Loucy (cell line): Measurements from ENCODE around the gene GPX6.
"Not testable (repeated sequence)": the region's sequence is repeated elsewhere in the genome, so short reads cannot be mapped to it uniquely, and the experiment has no call there.

Experiments
- H2AFZ ChIP-seq: fragments of 200-600 bp; sonication (generic); 2 replicates; pipeline ENCODE4 v1.6.0; 2016; ENCODE audit warnings: antibody characterized with exemption, mild to moderate bottlenecking, low read length, moderate library complexity
- H3F3A ChIP-seq: fragments of 200-600 bp; 2 replicates; pipeline ENCODE4 v1.6.0; 2016; ENCODE audit warnings: antibody characterized with exemption, low read depth, mild to moderate bottlenecking
- H3K27me3 ChIP-seq: fragments of 200-600 bp; sonication (generic); 2 replicates; pipeline ENCODE4 v1.6.1; 2014; ENCODE audit warnings: low read length, mild to moderate bottlenecking; ENCODE audit not compliant: insufficient read depth, poor library complexity, severe bottlenecking
- H3K36me3 ChIP-seq: fragments of 200-600 bp; sonication (generic); 2 replicates; pipeline ENCODE4 v1.6.1; 2016; ENCODE audit warnings: low read length; ENCODE audit not compliant: insufficient read depth
- H3K4me1 ChIP-seq: fragments of 200-600 bp; sonication (generic); 2 replicates; pipeline ENCODE4 v1.5.1; 2014; ENCODE audit warnings: low read length, mild to moderate bottlenecking; ENCODE audit not compliant: insufficient read depth, poor library complexity, severe bottlenecking
- H3K4me2 ChIP-seq: fragments of 200-600 bp; sonication (generic); 2 replicates; pipeline ENCODE4 v1.6.0; 2014; ENCODE audit warnings: antibody characterized with exemption, low read length, low read depth, mild to moderate bottlenecking; ENCODE audit not compliant: poor library complexity, severe bottlenecking
- H3K4me3 ChIP-seq: fragments of 200-600 bp; sonication (generic); 2 replicates; pipeline ENCODE4 v1.5.1; 2014; ENCODE audit warnings: low read length, mild to moderate bottlenecking, mixed read lengths; ENCODE audit not compliant: poor library complexity, severe bottlenecking
- H3K79me2 ChIP-seq: fragments of 200-600 bp; sonication (generic); 2 replicates; pipeline ENCODE4 v1.6.1; 2014; ENCODE audit warnings: low read length; ENCODE audit not compliant: insufficient read depth
- H3K9ac ChIP-seq: fragments of 200-600 bp; sonication (generic); 2 replicates; pipeline ENCODE4 v1.6.0; 2014; ENCODE audit warnings: mild to moderate bottlenecking, low read depth, low read length, moderate library complexity; ENCODE audit not compliant: poor library complexity, severe bottlenecking
- H3K9me2 ChIP-seq: fragments of 200-600 bp; sonication (generic); replicated peaks from 2 replicates; pipeline ENCODE4 v1.6.1; 2016; ENCODE audit warnings: low read depth, low read length, mixed read lengths
- H3K9me3 ChIP-seq: fragments of 200-600 bp; sonication (generic); 2 replicates; pipeline ENCODE4 v1.6.1; 2014; ENCODE audit warnings: mild to moderate bottlenecking, antibody characterized with exemption, low read length, low read depth; ENCODE audit not compliant: insufficient read depth
- H4K20me1 ChIP-seq: fragments of 200-600 bp; sonication (generic); 2 replicates; pipeline ENCODE4 v1.6.0; 2014; ENCODE audit warnings: antibody characterized with exemption, low read length, mild to moderate bottlenecking; ENCODE audit not compliant: insufficient read depth, poor library complexity, severe bottlenecking
- EZH2phosphoT487 ChIP-seq: fragments of 200-600 bp; IDR thresholded peaks from 2 replicates; pipeline ENCODE4 v1.6.1; 2018; ENCODE audit warnings: antibody characterized with exemption, mild to moderate bottlenecking, moderate library complexity, borderline replicate concordance
- TF ChIP-seq, protein P1 (sequence below): fragments of 200-600 bp; sonication (generic); conservative IDR thresholded peaks from 2 replicates; pipeline ENCODE4 v1.5.1; 2014; ENCODE audit warnings: mild to moderate bottlenecking, antibody characterized with exemption, low read length

The GPX6 gene

DNA sequence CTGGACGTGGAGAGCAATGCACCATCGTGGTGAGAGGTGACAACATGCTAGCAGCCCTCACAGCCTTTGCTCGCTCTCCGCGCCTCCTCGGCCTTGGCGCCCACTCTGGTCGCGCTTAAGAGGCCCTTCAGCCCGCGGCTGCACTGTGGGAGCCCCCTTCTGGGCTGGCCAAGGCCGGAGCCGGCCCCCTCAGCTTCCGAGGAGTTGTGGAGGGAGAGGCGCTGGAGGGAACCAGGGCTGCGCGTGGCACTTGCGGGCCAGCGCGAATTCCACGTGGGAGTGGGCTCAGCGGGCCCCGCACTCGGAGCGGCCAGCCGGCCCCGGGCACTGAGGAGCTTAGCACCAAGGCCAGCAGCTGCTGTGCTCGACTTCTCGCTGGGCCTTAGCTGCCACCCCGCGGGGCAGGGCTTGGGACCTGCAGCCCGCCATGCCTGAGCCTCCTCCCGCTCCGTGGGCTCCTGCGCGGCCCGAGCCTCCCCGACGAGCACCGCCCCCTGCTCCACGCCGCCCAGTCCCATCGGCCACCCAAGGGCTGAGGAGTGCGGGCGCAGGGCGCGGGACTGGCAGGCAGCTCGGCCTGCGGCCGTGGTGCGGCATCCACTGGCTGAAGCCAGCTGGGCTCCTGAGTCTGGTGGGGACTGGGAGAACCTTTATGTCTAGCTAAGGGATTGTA, 3.8 kb downstream of the GPX6 start:
- Histone ChIP-seq H3K4me2 (no peak overlapping the region), H3K36me3 (no peaks in the 10 kb centered on the region), H2AFZ (no peak overlapping the region), H3K4me3 (no peak overlapping the region), H3K9me3 (no peaks in the 10 kb centered on the region), H3K9me2 (no peaks in the 10 kb centered on the region), H3F3A (no peaks in the 10 kb centered on the region), H3K27me3 (no peaks in the 10 kb centered on the region), H3K79me2 (no peaks in the 10 kb centered on the region), H4K20me1 (no peaks in the 10 kb centered on the region), H3K9ac (no peak overlapping the region), H3K4me1 (no peaks in the 10 kb centered on the region)
- no peak for TF ChIP-seq EZH2phosphoT487
- TF ChIP-seq, protein P1, sequence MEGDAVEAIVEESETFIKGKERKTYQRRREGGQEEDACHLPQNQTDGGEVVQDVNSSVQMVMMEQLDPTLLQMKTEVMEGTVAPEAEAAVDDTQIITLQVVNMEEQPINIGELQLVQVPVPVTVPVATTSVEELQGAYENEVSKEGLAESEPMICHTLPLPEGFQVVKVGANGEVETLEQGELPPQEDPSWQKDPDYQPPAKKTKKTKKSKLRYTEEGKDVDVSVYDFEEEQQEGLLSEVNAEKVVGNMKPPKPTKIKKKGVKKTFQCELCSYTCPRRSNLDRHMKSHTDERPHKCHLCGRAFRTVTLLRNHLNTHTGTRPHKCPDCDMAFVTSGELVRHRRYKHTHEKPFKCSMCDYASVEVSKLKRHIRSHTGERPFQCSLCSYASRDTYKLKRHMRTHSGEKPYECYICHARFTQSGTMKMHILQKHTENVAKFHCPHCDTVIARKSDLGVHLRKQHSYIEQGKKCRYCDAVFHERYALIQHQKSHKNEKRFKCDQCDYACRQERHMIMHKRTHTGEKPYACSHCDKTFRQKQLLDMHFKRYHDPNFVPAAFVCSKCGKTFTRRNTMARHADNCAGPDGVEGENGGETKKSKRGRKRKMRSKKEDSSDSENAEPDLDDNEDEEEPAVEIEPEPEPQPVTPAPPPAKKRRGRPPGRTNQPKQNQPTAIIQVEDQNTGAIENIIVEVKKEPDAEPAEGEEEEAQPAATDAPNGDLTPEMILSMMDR, result no peak

DNA sequence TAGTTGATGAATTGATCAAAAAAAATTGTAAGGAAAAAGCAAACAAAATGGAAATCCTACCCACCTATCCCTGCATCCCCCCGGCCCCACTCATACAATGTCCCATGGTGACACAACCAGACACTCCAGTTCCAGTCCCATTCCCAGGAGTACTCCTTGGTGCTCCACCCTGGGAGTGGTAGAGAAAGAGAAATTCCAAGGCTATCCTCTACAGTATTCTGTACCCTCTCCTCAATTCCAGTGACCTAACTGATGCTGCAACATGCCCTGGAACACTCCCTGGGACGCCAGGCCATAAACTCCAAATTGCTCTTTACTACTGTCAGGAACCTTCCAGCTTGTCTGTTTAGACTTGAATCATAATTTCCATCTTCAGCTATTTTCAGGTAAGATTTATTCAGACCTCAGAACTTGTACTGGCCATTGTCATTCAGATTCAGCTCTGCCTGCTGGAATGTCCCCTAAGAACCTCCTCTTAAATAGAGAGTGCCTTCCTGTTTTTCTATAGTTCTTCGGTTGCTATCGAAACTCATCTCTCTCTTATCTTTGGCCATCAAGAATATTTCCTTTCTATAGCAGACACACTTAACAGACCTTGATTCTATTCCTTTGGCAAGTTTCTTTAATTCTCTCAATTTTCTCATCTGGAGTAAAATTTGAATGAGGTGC, 8.7 kb downstream of the GPX6 start:
- H3K9me3 ChIP-seq, result no peaks in the 10 kb centered on the region
- H3K4me3 ChIP-seq, result no peak overlapping the region
- H3F3A ChIP-seq, result no peaks in the 10 kb centered on the region
- H3K4me1 ChIP-seq, result no peaks in the 10 kb centered on the region
- H2AFZ ChIP-seq, result no peak overlapping the region
- H3K9me2 ChIP-seq, result no peaks in the 10 kb centered on the region
- no peaks in the 10 kb centered on the region for H3K27me3 ChIP-seq
- H3K36me3 ChIP-seq, result no peaks in the 10 kb centered on the region
- no peak overlapping the region for H3K4me2 ChIP-seq
- no peaks in the 10 kb centered on the region for H4K20me1 ChIP-seq
- H3K79me2 ChIP-seq, result no peaks in the 10 kb centered on the region
- no peak for TF ChIP-seq EZH2phosphoT487
- TF ChIP-seq, protein P1, result no peak
- H3K9ac ChIP-seq, result no peak overlapping the region

DNA sequence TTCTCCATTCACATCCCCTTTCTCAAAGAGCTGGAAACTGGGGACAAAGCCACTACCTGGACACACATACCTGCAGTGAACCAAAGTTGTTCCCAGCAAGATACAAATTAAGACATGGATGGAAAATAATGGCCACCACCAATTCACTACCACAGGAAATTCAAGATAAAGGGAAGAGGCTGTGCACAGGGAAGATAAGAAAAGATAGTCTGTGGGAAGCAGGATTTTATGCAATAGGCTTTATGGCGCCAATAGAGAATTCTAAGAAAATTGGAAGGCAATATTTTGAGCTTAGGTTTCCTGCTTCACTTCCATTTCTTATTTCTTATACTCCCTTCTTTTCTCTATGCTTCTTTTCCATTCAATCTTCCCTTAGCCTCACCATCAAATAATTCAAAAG, 9.9 kb downstream of the GPX6 start:
- no peaks in the 10 kb centered on the region for H3K27me3 ChIP-seq
- no peaks in the 10 kb centered on the region for H3K9me2 ChIP-seq
- no peaks in the 10 kb centered on the region for H3K79me2 ChIP-seq
- no peak overlapping the region for H3K4me2 ChIP-seq
- no peak overlapping the region for H3K4me3 ChIP-seq
- H4K20me1 ChIP-seq, result no peaks in the 10 kb centered on the region
- H3K36me3 ChIP-seq, result no peaks in the 10 kb centered on the region
- H2AFZ ChIP-seq, result no peak overlapping the region
- no peaks in the 10 kb centered on the region for H3F3A ChIP-seq
- H3K4me1 ChIP-seq, result no peaks in the 10 kb centered on the region
- H3K9me3 ChIP-seq, result no peaks in the 10 kb centered on the region
- no peak overlapping the region for H3K9ac ChIP-seq
- TF ChIP-seq EZH2phosphoT487, result no peak
- TF ChIP-seq, protein P1, result no peak

DNA sequence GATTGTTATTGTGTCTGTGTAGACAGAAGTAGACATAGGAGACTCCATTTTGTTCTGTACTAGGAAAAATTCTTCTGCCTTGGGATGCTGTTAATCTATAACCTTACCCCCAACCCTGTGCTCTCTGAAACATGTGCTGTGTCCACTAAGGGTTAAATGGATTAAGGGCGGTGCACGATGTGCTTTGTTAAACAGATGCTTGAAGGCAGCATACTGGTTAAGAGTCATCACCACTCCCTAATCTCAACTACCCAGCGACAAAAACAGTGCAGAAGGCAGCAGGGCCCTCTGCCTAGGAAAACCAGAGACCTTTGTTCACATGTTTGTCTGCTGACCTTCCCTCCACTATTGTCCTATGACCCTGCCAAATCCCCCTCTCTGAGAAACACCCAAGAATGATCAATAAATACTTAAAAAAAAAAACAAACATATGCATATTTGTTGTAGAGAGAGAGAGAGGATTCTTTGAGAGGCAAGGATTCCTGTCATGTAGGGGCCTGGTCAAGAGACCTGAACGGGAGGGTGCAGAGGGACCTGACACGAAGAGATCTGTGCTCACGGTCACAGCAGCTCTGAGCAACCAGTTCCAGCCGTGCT, 12.8 kb downstream of the GPX6 start:
- H3K9ac ChIP-seq, H3K9me2 ChIP-seq, H3K27me3 ChIP-seq, H3K9me3 ChIP-seq, H3K79me2 ChIP-seq, H3K4me2 ChIP-seq, H2AFZ ChIP-seq, H3F3A ChIP-seq, H3K36me3 ChIP-seq, H3K4me3 ChIP-seq, H3K4me1 ChIP-seq, H4K20me1 ChIP-seq: not testable (repeated sequence)

DNA sequence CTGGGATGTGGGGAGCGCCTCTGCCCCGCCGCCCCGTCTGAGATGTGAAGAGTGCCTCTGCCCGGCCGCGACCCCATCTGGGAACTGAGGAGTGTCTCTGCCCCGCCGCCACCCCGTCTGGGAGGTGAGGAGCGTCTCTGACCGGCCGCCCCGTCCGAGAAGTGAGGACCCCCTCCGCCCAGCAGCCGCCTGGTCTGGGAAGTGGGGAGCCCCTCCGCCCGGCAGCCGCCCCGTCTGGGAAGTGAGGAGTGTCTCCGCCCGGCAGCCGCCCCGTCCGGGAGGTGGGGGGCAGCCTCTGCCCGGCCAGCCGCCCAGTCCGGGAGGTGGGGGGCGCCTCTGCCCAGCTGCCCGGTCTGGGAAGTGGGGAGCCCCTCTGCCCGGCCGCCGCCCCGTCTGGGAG, 13.5 kb downstream of the GPX6 start:
- H3K9ac ChIP-seq, H3K4me1 ChIP-seq, H3K4me3 ChIP-seq, H4K20me1 ChIP-seq, H3K4me2 ChIP-seq, H3K9me2 ChIP-seq, H2AFZ ChIP-seq, H3K79me2 ChIP-seq, H3K27me3 ChIP-seq, H3K9me3 ChIP-seq, H3F3A ChIP-seq, H3K36me3 ChIP-seq: not testable (repeated sequence)
